MM.1S (cell line): ENCODE measurements around the gene CBFA2T3.

Experiments used
- DNase-seq: peaks from one replicate; pipeline ENCODE4 v3.0.0-alpha.2; 2015
- H2AFZ ChIP-seq: fragments of 300-600 bp; sonication (generic); 2 replicates; pipeline ENCODE4 v1.6.0; 2016; ENCODE audit warnings: antibody characterized with exemption, low read length
- H3F3A ChIP-seq: fragments of 300-600 bp; sonication (generic); 2 replicates; pipeline ENCODE4 v1.6.1; 2016; ENCODE audit warnings: mild to moderate bottlenecking, antibody characterized with exemption, low read length, moderate library complexity, mixed read lengths; ENCODE audit not compliant: insufficient read depth
- H3K27ac ChIP-seq: fragments of 300-600 bp; sonication (generic); 2 replicates; pipeline ENCODE4 v1.5.1; 2016; ENCODE audit warnings: mild to moderate bottlenecking, low read length
- H3K27me3 ChIP-seq: fragments of 300-600 bp; sonication (generic); replicated peaks from 2 replicates; pipeline ENCODE4 v1.6.0; 2016; ENCODE audit warnings: low read length; ENCODE audit not compliant: insufficient read depth
- H3K36me3 ChIP-seq: fragments of 300-600 bp; sonication (generic); replicated peaks from 2 replicates; pipeline ENCODE4 v1.6.1; 2016; ENCODE audit warnings: mild to moderate bottlenecking, low read length, mixed read lengths; ENCODE audit not compliant: insufficient read depth
- H3K4me1 ChIP-seq: fragments of 300-600 bp; sonication (generic); 2 replicates; pipeline ENCODE4 v1.6.1; 2016; ENCODE audit warnings: low read length, mixed read lengths
- H3K4me2 ChIP-seq: fragments of 300-600 bp; sonication (generic); 2 replicates; pipeline ENCODE4 v1.6.0; 2016; ENCODE audit warnings: low read depth, low read length
- H3K4me3 ChIP-seq: fragments of 300-600 bp; sonication (generic); 2 replicates; pipeline ENCODE4 v1.5.1; 2016; ENCODE audit warnings: low read length, mixed read lengths
- H3K79me2 ChIP-seq: fragments of 300-600 bp; sonication (generic); 2 replicates; pipeline ENCODE4 v1.6.1; 2016; ENCODE audit warnings: mixed run types, low read length, mixed read lengths
- H3K9ac ChIP-seq: fragments of 300-600 bp; sonication (generic); 2 replicates; pipeline ENCODE4 v1.6.1; 2016; ENCODE audit warnings: low read length, mixed read lengths
- H3K9me2 ChIP-seq: fragments of 300-600 bp; sonication (generic); replicated peaks from 2 replicates; pipeline ENCODE4 v1.6.1; 2016; ENCODE audit warnings: mild to moderate bottlenecking, low read length, mixed read lengths; ENCODE audit not compliant: insufficient read depth
- H3K9me3 ChIP-seq: fragments of 300-600 bp; sonication (generic); replicated peaks from 2 replicates; pipeline ENCODE4 v1.6.1; 2016; ENCODE audit warnings: mild to moderate bottlenecking, low read length, mixed read lengths; ENCODE audit not compliant: insufficient read depth
- H4K20me1 ChIP-seq: fragments of 300-600 bp; sonication (generic); 2 replicates; pipeline ENCODE4 v1.6.1; 2016; ENCODE audit warnings: mild to moderate bottlenecking, low read length, moderate library complexity, mixed read lengths; ENCODE audit not compliant: insufficient read depth
- EZH2 ChIP-seq: fragments of 300-600 bp; sonication (generic); optimal IDR thresholded peaks from 2 replicates; pipeline ENCODE3; 2017; ENCODE audit warnings: low read depth, mild to moderate bottlenecking, antibody characterized with exemption, low read length, mixed read lengths
- EZH2phosphoT487 ChIP-seq: fragments of 300-600 bp; sonication (generic); IDR thresholded peaks from 2 replicates; pipeline ENCODE4 v1.6.1; 2018; ENCODE audit warnings: antibody characterized with exemption, low read length
- TF ChIP-seq, protein P1 (sequence below): fragments of 300-600 bp; sonication (generic); IDR thresholded peaks from 2 replicates; pipeline ENCODE4 v1.5.1; 2016; ENCODE audit warnings: antibody characterized with exemption, low read length, mixed read lengths

Gene CBFA2T3

DNA sequence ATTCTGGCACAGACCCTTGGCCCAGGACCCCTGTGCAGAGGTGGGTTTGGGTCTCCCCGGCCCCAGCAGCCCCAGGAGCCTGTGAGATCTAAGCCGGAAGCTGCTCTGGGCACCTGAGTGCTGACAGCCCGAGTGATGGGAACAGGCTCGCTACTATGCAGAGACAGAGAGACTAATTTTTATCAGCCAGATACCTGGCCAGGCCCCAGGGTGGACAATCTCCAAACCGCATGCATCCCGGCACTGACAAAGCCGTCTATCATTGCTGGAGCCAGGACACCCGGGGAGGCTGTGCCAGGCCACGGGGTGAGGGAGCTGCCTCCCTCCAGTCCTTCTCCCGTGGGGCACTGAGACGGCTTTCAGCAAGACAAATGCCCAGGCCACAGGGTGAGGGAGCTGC is 25.0 kb downstream of the CBFA2T3 start:
- no peak overlapping the region for H3K4me3 ChIP-seq
- no peaks in the 10 kb centered on the region for H3K9me2 ChIP-seq
- H3K9me3 ChIP-seq, result no peaks in the 10 kb centered on the region
- H3K4me2 ChIP-seq, result no peak overlapping the region
- no peaks in the 10 kb centered on the region for H3K4me1 ChIP-seq
- H3K79me2 ChIP-seq, result peaks cover 62% of the 10 kb centered on the region
- H2AFZ ChIP-seq, result no peak overlapping the region
- no peak for DNase-seq
- no peak overlapping the region for H3K27ac ChIP-seq
- H3K36me3 ChIP-seq, result no peaks in the 10 kb centered on the region
- TF ChIP-seq, protein P1, sequence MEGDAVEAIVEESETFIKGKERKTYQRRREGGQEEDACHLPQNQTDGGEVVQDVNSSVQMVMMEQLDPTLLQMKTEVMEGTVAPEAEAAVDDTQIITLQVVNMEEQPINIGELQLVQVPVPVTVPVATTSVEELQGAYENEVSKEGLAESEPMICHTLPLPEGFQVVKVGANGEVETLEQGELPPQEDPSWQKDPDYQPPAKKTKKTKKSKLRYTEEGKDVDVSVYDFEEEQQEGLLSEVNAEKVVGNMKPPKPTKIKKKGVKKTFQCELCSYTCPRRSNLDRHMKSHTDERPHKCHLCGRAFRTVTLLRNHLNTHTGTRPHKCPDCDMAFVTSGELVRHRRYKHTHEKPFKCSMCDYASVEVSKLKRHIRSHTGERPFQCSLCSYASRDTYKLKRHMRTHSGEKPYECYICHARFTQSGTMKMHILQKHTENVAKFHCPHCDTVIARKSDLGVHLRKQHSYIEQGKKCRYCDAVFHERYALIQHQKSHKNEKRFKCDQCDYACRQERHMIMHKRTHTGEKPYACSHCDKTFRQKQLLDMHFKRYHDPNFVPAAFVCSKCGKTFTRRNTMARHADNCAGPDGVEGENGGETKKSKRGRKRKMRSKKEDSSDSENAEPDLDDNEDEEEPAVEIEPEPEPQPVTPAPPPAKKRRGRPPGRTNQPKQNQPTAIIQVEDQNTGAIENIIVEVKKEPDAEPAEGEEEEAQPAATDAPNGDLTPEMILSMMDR, result no peak
- TF ChIP-seq EZH2phosphoT487 (no peak), EZH2 (no peak)
- H4K20me1 ChIP-seq, result no peaks in the 10 kb centered on the region
- H3F3A ChIP-seq, result no peaks in the 10 kb centered on the region
- no peak overlapping the region for H3K9ac ChIP-seq
- no peaks in the 10 kb centered on the region for H3K27me3 ChIP-seq

DNA sequence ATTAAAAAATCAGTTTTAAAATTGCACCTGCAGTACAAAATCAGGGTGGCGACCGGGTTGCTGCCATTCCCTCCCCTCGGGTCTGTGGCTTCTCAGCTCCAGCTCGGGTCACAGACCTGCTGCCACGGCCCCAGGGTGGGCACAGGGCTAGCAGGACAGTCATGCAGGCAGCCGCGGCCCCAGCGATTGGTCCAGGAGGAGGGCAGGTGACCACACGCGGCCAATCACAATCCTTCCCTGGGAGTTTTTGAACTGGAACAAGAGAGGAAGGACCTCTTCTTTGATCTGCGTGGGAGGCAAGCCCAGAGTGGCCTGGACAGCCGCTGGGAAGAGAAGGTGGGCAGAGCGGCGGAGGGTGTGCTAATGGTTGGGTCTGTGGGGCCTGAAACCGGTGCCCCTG is 25.5 kb downstream of the CBFA2T3 start:
- H3K4me1 ChIP-seq, result no peaks in the 10 kb centered on the region

DNA sequence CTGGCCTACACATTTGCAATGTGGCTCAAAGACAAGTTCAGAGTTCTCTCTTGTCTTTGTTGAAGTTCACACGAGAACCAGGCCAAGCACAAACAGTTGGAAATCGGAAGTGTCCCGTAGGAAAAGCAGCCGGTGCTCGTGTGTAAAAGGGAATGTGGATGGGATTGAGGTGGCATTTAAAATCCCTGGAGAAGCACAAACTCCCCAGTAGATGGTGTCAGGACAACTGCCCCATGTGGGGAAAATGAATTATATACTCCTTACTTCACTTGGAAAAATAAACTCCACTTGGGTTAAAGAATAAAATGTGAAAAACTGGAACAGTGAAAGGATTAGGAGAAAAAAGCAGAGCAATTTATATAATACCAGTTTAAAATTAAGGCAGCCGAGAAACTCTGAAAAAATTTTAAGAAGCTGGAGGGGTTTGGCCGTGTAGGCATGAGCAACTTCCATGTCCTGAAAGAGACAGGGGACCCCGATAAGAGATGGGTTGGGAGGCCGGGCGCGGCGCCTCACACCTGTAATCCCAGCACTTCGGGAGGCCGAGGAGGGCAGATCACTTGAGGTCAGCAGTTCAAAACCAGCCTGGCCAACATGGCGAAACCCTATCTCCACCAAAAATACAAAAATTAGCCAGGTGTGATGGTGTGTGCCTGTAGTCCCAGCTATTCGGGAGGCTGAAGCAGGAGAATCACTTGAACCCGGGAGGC is 28.1 kb downstream of the CBFA2T3 start:
- no peaks in the 10 kb centered on the region for H3K9me3 ChIP-seq
- no peak for DNase-seq
- H3K9ac ChIP-seq, result no peak overlapping the region
- no peaks in the 10 kb centered on the region for H3K4me1 ChIP-seq
- no peak overlapping the region for H3K4me2 ChIP-seq
- H3K27me3 ChIP-seq, result no peaks in the 10 kb centered on the region
- TF ChIP-seq, protein P1, result no peak
- TF ChIP-seq EZH2 (no peak), EZH2phosphoT487 (no peak)
- no peaks in the 10 kb centered on the region for H4K20me1 ChIP-seq
- H3K4me3 ChIP-seq, result no peak overlapping the region
- no peaks in the 10 kb centered on the region for H3K9me2 ChIP-seq
- H3K36me3 ChIP-seq, result no peaks in the 10 kb centered on the region
- H3K27ac ChIP-seq, result no peak overlapping the region
- H2AFZ ChIP-seq, result no peak overlapping the region
- H3K79me2 ChIP-seq, result peaks cover 74% of the 10 kb centered on the region
- no peaks in the 10 kb centered on the region for H3F3A ChIP-seq

More for the DNA sequence above, 25.5 kb downstream of the CBFA2T3 start:
- no peak overlapping the region for H3K9ac ChIP-seq
- H3K36me3 ChIP-seq, result no peaks in the 10 kb centered on the region
- H4K20me1 ChIP-seq, result no peaks in the 10 kb centered on the region
- no peak overlapping the region for H3K4me3 ChIP-seq
- H3K27ac ChIP-seq, result no peak overlapping the region
- H3K4me2 ChIP-seq, result no peak overlapping the region
- TF ChIP-seq, protein P1, result no peak
- TF ChIP-seq EZH2 (no peak), EZH2phosphoT487 (no peak)
- H3F3A ChIP-seq, result no peaks in the 10 kb centered on the region
- no peaks in the 10 kb centered on the region for H3K9me2 ChIP-seq
- DNase-seq, result no peak
- H3K27me3 ChIP-seq, result no peaks in the 10 kb centered on the region
- no peaks in the 10 kb centered on the region for H3K9me3 ChIP-seq
- peaks cover 61% of the 10 kb centered on the region for H3K79me2 ChIP-seq
- no peak overlapping the region for H2AFZ ChIP-seq
